ENCODE results near the gene DYSF. TPM values are rescaled to one million over a fixed set of nuclear protein-coding genes. Genes with fewer than 3 reads are reported as not detected.

The DYSF gene
- polyA plus RNA-seq, 1 donor from 2014 or later = 0.04 TPM

DNA sequence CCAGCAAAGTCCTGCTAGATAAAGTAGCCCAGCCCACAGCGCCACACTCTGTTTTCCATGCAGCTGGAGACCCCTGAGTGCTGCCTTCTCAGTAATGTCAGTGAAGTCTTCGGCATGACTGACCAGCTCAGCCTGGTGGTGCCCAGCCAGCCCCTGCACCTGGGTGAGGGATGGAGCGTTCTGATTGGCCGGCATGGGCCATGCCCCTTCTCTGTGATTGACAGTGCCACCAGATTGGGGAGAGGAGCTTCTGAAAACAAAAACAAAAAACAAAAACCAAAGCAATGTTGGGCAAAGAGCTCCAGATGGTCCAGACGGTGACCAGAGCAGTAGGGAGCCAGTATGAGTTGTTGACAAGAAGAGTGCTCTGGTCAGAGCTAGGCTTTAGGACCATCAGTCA is 122.6 kb downstream of the DYSF start:
- Histone ChIP-seq H3K9me3 (ENCODE audit: low read length) (no peaks in the 10 kb centered on the region), H3K36me3 (ENCODE audit: insufficient read depth, low read length) (no peaks in the 10 kb centered on the region), H3K79me2 (replicated peaks; ENCODE audit: insufficient read depth, low read length) (no peaks in the 10 kb centered on the region), H4K20me1 (ENCODE audit: insufficient read depth) (no peaks in the 10 kb centered on the region), H3K9ac (ENCODE audit: low read length) (no peak overlapping the region), H3K4me2 (ENCODE audit: low read length) (no peak overlapping the region), H3K9me2 (ENCODE audit: insufficient read depth, low read length) (no peaks in the 10 kb centered on the region), H3K4me3 (ENCODE audit: low read length) (no peak overlapping the region), H3K27me3 (ENCODE audit: insufficient read depth, low read depth, low read length) (no peaks in the 10 kb centered on the region), H2AFZ (ENCODE audit: low read depth, low read length) (no peak overlapping the region), H3K27ac (ENCODE audit: low read length) (no peak overlapping the region), H3F3A (ENCODE audit: insufficient read depth, low read length, poor library complexity, severe bottlenecking) (no peaks in the 10 kb centered on the region)
- TF ChIP-seq SMC3 (conservative IDR thresholded peaks at IDR 0.05; ENCODE audit: poor library complexity) (no peak), EZH2 (IDR thresholded peaks at IDR 0.05; ENCODE audit: borderline replicate concordance, insufficient read depth, low read length, poor library complexity, severe bottlenecking) (no peak), REST (IDR thresholded peaks at IDR 0.05; ENCODE audit: borderline replicate concordance) (no peak), TAF1 (IDR thresholded peaks at IDR 0.05; ENCODE audit: low read depth) (no peak), RAD21 (conservative IDR thresholded peaks at IDR 0.05) (no peak), POLR2AphosphoS5 (IDR thresholded peaks at IDR 0.05) (no peak), EP300 (conservative IDR thresholded peaks at IDR 0.05; ENCODE audit: poor library complexity, severe bottlenecking) (no peak), MXI1 (conservative IDR thresholded peaks at IDR 0.05; ENCODE audit: poor library complexity, severe bottlenecking) (no peak)
- TF ChIP-seq, protein P1, sequence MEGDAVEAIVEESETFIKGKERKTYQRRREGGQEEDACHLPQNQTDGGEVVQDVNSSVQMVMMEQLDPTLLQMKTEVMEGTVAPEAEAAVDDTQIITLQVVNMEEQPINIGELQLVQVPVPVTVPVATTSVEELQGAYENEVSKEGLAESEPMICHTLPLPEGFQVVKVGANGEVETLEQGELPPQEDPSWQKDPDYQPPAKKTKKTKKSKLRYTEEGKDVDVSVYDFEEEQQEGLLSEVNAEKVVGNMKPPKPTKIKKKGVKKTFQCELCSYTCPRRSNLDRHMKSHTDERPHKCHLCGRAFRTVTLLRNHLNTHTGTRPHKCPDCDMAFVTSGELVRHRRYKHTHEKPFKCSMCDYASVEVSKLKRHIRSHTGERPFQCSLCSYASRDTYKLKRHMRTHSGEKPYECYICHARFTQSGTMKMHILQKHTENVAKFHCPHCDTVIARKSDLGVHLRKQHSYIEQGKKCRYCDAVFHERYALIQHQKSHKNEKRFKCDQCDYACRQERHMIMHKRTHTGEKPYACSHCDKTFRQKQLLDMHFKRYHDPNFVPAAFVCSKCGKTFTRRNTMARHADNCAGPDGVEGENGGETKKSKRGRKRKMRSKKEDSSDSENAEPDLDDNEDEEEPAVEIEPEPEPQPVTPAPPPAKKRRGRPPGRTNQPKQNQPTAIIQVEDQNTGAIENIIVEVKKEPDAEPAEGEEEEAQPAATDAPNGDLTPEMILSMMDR (IDR thresholded peaks at IDR 0.05; ENCODE audit: poor library complexity, severe bottlenecking) = no peak

DNA sequence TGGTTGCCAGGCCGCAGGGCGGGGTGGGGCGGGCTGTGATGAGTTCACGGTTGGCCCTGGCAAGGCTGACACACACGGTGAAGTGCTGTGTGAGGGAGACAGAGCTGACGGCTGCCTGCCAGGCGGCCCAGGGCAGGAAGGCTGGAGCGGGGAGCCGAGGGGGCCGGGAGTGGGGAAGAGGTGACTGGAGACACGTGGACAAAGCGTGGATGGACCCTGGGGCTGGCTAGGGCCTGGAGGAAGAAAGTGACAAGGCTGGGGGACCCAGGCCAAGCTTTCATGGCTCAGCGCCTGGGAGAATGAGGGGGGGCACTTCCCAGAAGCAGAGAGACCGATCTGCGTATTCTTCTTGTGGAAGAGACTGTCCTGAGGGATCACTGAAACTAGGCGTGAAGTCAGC is 123.2 kb downstream of the DYSF start:
- H3K9me2 ChIP-seq (ENCODE audit: insufficient read depth, low read length) = no peaks in the 10 kb centered on the region
- no peaks in the 10 kb centered on the region for H3K9me3 ChIP-seq (ENCODE audit: low read length)
- H3K9ac ChIP-seq (ENCODE audit: low read length) = no peak overlapping the region
- no peak overlapping the region for H2AFZ ChIP-seq (ENCODE audit: low read depth, low read length)
- H3F3A ChIP-seq (ENCODE audit: insufficient read depth, low read length, poor library complexity, severe bottlenecking) = no peaks in the 10 kb centered on the region
- no peak overlapping the region for H3K27ac ChIP-seq (ENCODE audit: low read length)
- H3K4me2 ChIP-seq (ENCODE audit: low read length) = no peak overlapping the region
- H3K79me2 ChIP-seq (replicated peaks; ENCODE audit: insufficient read depth, low read length) = no peaks in the 10 kb centered on the region
- no peak for TF ChIP-seq MXI1 (conservative IDR thresholded peaks at IDR 0.05; ENCODE audit: poor library complexity, severe bottlenecking)
- TF ChIP-seq TAF1 (IDR thresholded peaks at IDR 0.05; ENCODE audit: low read depth) = no peak
- TF ChIP-seq SMC3 (conservative IDR thresholded peaks at IDR 0.05; ENCODE audit: poor library complexity) = no peak
- TF ChIP-seq, protein P1 (IDR thresholded peaks at IDR 0.05; ENCODE audit: poor library complexity, severe bottlenecking) = no peak
- no peak for TF ChIP-seq RAD21 (conservative IDR thresholded peaks at IDR 0.05)
- no peak for TF ChIP-seq EP300 (conservative IDR thresholded peaks at IDR 0.05; ENCODE audit: poor library complexity, severe bottlenecking)
- TF ChIP-seq REST (IDR thresholded peaks at IDR 0.05; ENCODE audit: borderline replicate concordance) = no peak
- TF ChIP-seq EZH2 (IDR thresholded peaks at IDR 0.05; ENCODE audit: borderline replicate concordance, insufficient read depth, low read length, poor library complexity, severe bottlenecking) = no peak
- no peak for TF ChIP-seq POLR2AphosphoS5 (IDR thresholded peaks at IDR 0.05)
- H3K27me3 ChIP-seq (ENCODE audit: insufficient read depth, low read depth, low read length) = no peaks in the 10 kb centered on the region
- no peak overlapping the region for H3K4me3 ChIP-seq (ENCODE audit: low read length)
- H4K20me1 ChIP-seq (ENCODE audit: insufficient read depth) = no peaks in the 10 kb centered on the region
- no peaks in the 10 kb centered on the region for H3K36me3 ChIP-seq (ENCODE audit: insufficient read depth, low read length)

Measured in neural cell (in vitro differentiated cells).